Measurements from ENCODE around the gene CHST3. TPM values are rescaled to one million over a fixed set of nuclear protein-coding genes. Genes with fewer than 3 reads are reported as not detected.

CHST3 gene
- total and polyA plus RNA-seq, 2 experiments from 2014 or later, result 0.94 to 8.3 TPM

- Mint-ChIP-seq H3K4me1 (no peaks in the 10 kb centered on the region), H3K4me3 (no peak overlapping the region), H3K9me3 (peaks cover 26% of the 10 kb centered on the region; the same call in 2 of the 3 replicates), H3K27ac (no peak overlapping the region), H3K36me3 (ENCODE audit: low read depth) (no peaks in the 10 kb centered on the region; the same call in 2 of the 3 replicates), H3K27me3 (ENCODE audit: insufficient read depth, low read depth, poor library complexity) (peaks cover 9% of the 10 kb centered on the region)
- H3K4me1 ChIP-seq (ENCODE audit: insufficient read depth), result no peaks in the 10 kb centered on the region; the same call in 1 of the 2 replicates
- no peaks in the 10 kb centered on the region for H3F3A ChIP-seq (replicated peaks; ENCODE audit: low read depth)
- ATAC-seq (no peak), DNase-seq (ENCODE audit: low spot score) (no peak)
- 0 out of 2 replicates have a peak, but pooled peaks cover 2% of the 10 kb centered on the region for H3K9me2 ChIP-seq (ENCODE audit: insufficient read depth)
- no peaks in the 10 kb centered on the region for H4K20me1 ChIP-seq (replicated peaks; ENCODE audit: insufficient read depth)
- H3K79me2 ChIP-seq (replicated peaks; ENCODE audit: insufficient read depth), result no peaks in the 10 kb centered on the region
- H3K27ac ChIP-seq (ENCODE audit: low read depth), result no peak overlapping the region
- H3K36me3 ChIP-seq (ENCODE audit: insufficient read depth), result 0 out of 2 replicates have a peak, but pooled peaks cover 3% of the 10 kb centered on the region
- no peaks in the 10 kb centered on the region for H3K27me3 ChIP-seq (ENCODE audit: insufficient read depth)
- H3K4me2 ChIP-seq, result no peak overlapping the region
- TF ChIP-seq, protein P1, sequence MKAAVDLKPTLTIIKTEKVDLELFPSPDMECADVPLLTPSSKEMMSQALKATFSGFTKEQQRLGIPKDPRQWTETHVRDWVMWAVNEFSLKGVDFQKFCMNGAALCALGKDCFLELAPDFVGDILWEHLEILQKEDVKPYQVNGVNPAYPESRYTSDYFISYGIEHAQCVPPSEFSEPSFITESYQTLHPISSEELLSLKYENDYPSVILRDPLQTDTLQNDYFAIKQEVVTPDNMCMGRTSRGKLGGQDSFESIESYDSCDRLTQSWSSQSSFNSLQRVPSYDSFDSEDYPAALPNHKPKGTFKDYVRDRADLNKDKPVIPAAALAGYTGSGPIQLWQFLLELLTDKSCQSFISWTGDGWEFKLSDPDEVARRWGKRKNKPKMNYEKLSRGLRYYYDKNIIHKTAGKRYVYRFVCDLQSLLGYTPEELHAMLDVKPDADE (IDR thresholded peaks at IDR 0.05), result no peak
- no peak for TF ChIP-seq NANOG (IDR thresholded peaks at IDR 0.05; ENCODE audit: borderline replicate concordance)
- no peak for TF ChIP-seq CREB1 (CRISPR knock-in tag; IDR thresholded peaks at IDR 0.05; ENCODE audit: low read depth)
- TF ChIP-seq ZNF114 (CRISPR knock-in tag; IDR thresholded peaks at IDR 0.05), result no peak
- TF ChIP-seq POLR2AphosphoS5 (IDR thresholded peaks at IDR 0.05; ENCODE audit: low read depth), result no peak
- no peak for TF ChIP-seq EZH2phosphoT487 (IDR thresholded peaks at IDR 0.05; ENCODE audit: unreplicated experiment)
- TF ChIP-seq, protein P2, sequence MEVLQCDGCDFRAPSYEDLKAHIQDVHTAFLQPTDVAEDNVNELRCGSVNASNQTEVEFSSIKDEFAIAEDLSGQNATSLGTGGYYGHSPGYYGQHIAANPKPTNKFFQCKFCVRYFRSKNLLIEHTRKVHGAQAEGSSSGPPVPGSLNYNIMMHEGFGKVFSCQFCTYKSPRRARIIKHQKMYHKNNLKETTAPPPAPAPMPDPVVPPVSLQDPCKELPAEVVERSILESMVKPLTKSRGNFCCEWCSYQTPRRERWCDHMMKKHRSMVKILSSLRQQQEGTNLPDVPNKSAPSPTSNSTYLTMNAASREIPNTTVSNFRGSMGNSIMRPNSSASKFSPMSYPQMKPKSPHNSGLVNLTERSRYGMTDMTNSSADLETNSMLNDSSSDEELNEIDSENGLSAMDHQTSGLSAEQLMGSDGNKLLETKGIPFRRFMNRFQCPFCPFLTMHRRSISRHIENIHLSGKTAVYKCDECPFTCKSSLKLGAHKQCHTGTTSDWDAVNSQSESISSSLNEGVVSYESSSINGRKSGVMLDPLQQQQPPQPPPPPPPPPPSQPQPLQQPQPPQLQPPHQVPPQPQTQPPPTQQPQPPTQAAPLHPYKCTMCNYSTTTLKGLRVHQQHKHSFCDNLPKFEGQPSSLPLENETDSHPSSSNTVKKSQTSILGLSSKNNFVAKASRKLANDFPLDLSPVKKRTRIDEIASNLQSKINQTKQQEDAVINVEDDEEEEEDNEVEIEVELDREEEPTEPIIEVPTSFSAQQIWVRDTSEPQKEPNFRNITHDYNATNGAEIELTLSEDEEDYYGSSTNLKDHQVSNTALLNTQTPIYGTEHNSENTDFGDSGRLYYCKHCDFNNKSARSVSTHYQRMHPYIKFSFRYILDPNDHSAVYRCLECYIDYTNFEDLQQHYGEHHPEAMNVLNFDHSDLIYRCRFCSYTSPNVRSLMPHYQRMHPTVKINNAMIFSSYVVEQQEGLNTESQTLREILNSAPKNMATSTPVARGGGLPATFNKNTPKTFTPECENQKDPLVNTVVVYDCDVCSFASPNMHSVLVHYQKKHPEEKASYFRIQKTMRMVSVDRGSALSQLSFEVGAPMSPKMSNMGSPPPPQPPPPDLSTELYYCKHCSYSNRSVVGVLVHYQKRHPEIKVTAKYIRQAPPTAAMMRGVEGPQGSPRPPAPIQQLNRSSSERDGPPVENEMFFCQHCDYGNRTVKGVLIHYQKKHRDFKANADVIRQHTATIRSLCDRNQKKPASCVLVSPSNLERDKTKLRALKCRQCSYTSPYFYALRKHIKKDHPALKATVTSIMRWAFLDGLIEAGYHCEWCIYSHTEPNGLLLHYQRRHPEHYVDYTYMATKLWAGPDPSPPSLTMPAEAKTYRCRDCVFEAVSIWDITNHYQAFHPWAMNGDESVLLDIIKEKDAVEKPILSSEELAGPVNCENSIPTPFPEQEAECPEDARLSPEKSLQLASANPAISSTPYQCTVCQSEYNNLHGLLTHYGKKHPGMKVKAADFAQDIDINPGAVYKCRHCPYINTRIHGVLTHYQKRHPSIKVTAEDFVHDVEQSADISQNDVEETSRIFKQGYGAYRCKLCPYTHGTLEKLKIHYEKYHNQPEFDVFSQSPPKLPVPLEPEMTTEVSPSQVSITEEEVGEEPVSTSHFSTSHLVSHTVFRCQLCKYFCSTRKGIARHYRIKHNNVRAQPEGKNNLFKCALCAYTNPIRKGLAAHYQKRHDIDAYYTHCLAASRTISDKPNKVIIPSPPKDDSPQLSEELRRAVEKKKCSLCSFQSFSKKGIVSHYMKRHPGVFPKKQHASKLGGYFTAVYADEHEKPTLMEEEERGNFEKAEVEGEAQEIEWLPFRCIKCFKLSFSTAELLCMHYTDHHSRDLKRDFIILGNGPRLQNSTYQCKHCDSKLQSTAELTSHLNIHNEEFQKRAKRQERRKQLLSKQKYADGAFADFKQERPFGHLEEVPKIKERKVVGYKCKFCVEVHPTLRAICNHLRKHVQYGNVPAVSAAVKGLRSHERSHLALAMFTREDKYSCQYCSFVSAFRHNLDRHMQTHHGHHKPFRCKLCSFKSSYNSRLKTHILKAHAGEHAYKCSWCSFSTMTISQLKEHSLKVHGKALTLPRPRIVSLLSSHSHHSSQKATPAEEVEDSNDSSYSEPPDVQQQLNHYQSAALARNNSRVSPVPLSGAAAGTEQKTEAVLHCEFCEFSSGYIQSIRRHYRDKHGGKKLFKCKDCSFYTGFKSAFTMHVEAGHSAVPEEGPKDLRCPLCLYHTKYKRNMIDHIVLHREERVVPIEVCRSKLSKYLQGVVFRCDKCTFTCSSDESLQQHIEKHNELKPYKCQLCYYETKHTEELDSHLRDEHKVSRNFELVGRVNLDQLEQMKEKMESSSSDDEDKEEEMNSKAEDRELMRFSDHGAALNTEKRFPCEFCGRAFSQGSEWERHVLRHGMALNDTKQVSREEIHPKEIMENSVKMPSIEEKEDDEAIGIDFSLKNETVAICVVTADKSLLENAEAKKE (CRISPR knock-in tag; IDR thresholded peaks at IDR 0.05), result no peak
- TF ChIP-seq EZH2 (IDR thresholded peaks at IDR 0.05; ENCODE audit: low read depth, unreplicated experiment), result no peak
- no peak for TF ChIP-seq STAT1 (IDR thresholded peaks at IDR 0.05; ENCODE audit: unreplicated experiment)
- TF ChIP-seq REST (IDR thresholded peaks at IDR 0.05; ENCODE audit: unreplicated experiment), result no peak
- no peak for TF ChIP-seq CTCF (conservative IDR thresholded peaks at IDR 0.05; ENCODE audit: low read depth in 2 of 2)
- TF ChIP-seq JUNB (IDR thresholded peaks at IDR 0.05; ENCODE audit: unreplicated experiment), result no peak
- no peak for TF ChIP-seq ZNF331 (CRISPR knock-in tag; IDR thresholded peaks at IDR 0.05; ENCODE audit: low read depth)
- H3K4me3 ChIP-seq, result no peak overlapping the region
- H2AFZ ChIP-seq, result no peak overlapping the region
These were observed 32.9 kb upstream of the CHST3 start for GRCh38 chr10:71931295-71931694.

Measured in GM23338 (cell line).